HG03060 (cell line): ENCODE results near the gene SLC12A2.
A peak's percentile ranks its signal among the peaks of the same experiment; 100 is the strongest.

Source experiments
- ATAC-seq: cut with Tn5 transposase; IDR thresholded peaks from one replicate; pipeline ENCODE4 v1.9.1; 2021; ENCODE audit warnings: low read depth, moderate number of reproducible peaks; ENCODE audit not compliant: unreplicated experiment

Gene SLC12A2

GRCh38 chr5:128083033-128083810 is at the start of gene SLC12A2:
TSS of gene SLC12A2 (plus strand) at chr5:128083766. CDS start at chr5:128083955, 189 bp downstream.
- peak; percentile 40 for ATAC-seq

- ATAC-seq = no peak
Measured at GRCh38 chr5:128035689-128036088, 47.9 kb upstream of the SLC12A2 start.

GRCh38 chr5:128036950-128037349 is 46.6 kb upstream of the SLC12A2 start:
- no peak for ATAC-seq

GRCh38 chr5:128038643-128039042 is 44.9 kb upstream of the SLC12A2 start:
- ATAC-seq = no peak

- ATAC-seq = no peak
Measured at GRCh38 chr5:128040927-128041326, 42.6 kb upstream of the SLC12A2 start.

- ATAC-seq = no peak
Measured at GRCh38 chr5:128052780-128053179, 30.8 kb upstream of the SLC12A2 start.

- no peak for ATAC-seq
Measured at GRCh38 chr5:128053291-128053954, 30.1 kb upstream of the SLC12A2 start.

GRCh38 chr5:128060644-128061385 is 22.8 kb upstream of the SLC12A2 start:
- no peak for ATAC-seq

- no peak for ATAC-seq
Measured at GRCh38 chr5:128062172-128062746, 21.3 kb upstream of the SLC12A2 start.

GRCh38 chr5:128074171-128074570 is 9.4 kb upstream of the SLC12A2 start:
- ATAC-seq = no peak

- no peak for ATAC-seq
Measured at GRCh38 chr5:128074953-128075352, 8.6 kb upstream of the SLC12A2 start.

GRCh38 chr5:128077526-128077925 is 6.0 kb upstream of the SLC12A2 start:
- no peak for ATAC-seq

GRCh38 chr5:128081111-128081851 is 2.3 kb upstream of the SLC12A2 start:
- ATAC-seq = no peak

- peak; percentile 16 for ATAC-seq
Measured at GRCh38 chr5:128082551-128083032, 974 bp upstream of the SLC12A2 start.

GRCh38 chr5:128083811-128084227 is 253 bp downstream of the SLC12A2 start:
- ATAC-seq = peak; percentile 8

- peak; percentile 23 for ATAC-seq
Measured at GRCh38 chr5:128084228-128085167, 932 bp downstream of the SLC12A2 start.

- no peak for ATAC-seq
Measured at GRCh38 chr5:128085413-128085812, 1.8 kb downstream of the SLC12A2 start.

- no peak for ATAC-seq
Measured at GRCh38 chr5:128091579-128091978, 8.0 kb downstream of the SLC12A2 start.

GRCh38 chr5:128092144-128092543 is 8.6 kb downstream of the SLC12A2 start:
- no peak for ATAC-seq
